NCI-H1436 (cell line): ENCODE results near the gene OTUD1.

Experiments used
- DNase-seq: peaks from one replicate; lab custom pipeline; 2025; lab: John Stamatoyannopoulos, UW

The OTUD1 gene

GRCh38 chr10:23469596-23470237, 30.8 kb downstream of the OTUD1 start:
- DNase-seq = no peak

- DNase-seq = no peak
Observed at GRCh38 chr10:23472181-23472580, 33.3 kb downstream of the OTUD1 start.

- no peak for DNase-seq
Observed at GRCh38 chr10:23474081-23474480, 35.2 kb downstream of the OTUD1 start.

- DNase-seq = no peak
Observed at GRCh38 chr10:23474626-23475025, 35.8 kb downstream of the OTUD1 start.

- DNase-seq = no peak
Observed at GRCh38 chr10:23478570-23478969, 39.7 kb downstream of the OTUD1 start.

- DNase-seq = no peak
Observed at GRCh38 chr10:23479798-23480473, 41.1 kb downstream of the OTUD1 start.

- no peak for DNase-seq
Observed at GRCh38 chr10:23481363-23481961, 42.6 kb downstream of the OTUD1 start.

GRCh38 chr10:23490115-23490514, 51.2 kb downstream of the OTUD1 start:
- DNase-seq = no peak
